Glutamatergic neuron (in vitro differentiated cells): ENCODE data around the gene GSDMA. TPM values are rescaled to one million over a fixed set of nuclear protein-coding genes. Genes with fewer than 3 reads are reported as not detected.
A peak's percentile ranks its signal among the peaks of the same experiment; 100 is the strongest.

Experiments used
- DNase-seq: peaks from one replicate; pipeline ENCODE4 v3.0.0; 2022
- H3K27ac Mint-ChIP-seq: one replicate; pipeline ENCODE4 v1.8.0; 2020; ENCODE audit warnings: mild to moderate bottlenecking, mixed read lengths, inconsistent platforms; ENCODE audit not compliant: unreplicated experiment
- H3K27me3 Mint-ChIP-seq: one replicate; pipeline ENCODE4 v1.8.0; 2020; ENCODE audit warnings: mild to moderate bottlenecking, moderate library complexity, mixed read lengths, inconsistent platforms; ENCODE audit not compliant: unreplicated experiment
- H3K36me3 Mint-ChIP-seq: one replicate; pipeline ENCODE4 v1.8.0; 2020; ENCODE audit warnings: mild to moderate bottlenecking, mixed read lengths, inconsistent platforms; ENCODE audit not compliant: unreplicated experiment
- H3K4me1 Mint-ChIP-seq: one replicate; pipeline ENCODE4 v1.8.0; 2020; ENCODE audit warnings: mild to moderate bottlenecking, low read depth, mixed read lengths, inconsistent platforms; ENCODE audit not compliant: unreplicated experiment
- H3K4me3 Mint-ChIP-seq: one replicate; pipeline ENCODE4 v1.8.0; 2020; ENCODE audit warnings: mild to moderate bottlenecking, mixed read lengths, inconsistent platforms; ENCODE audit not compliant: unreplicated experiment
- H3K9me3 Mint-ChIP-seq: one replicate; pipeline ENCODE4 v1.8.0; 2020; ENCODE audit warnings: mild to moderate bottlenecking, moderate library complexity, mixed read lengths, inconsistent platforms; ENCODE audit not compliant: unreplicated experiment
- CTCF ChIP-seq: fragments of 200-600 bp; sonication (generic); IDR thresholded peaks from one replicate; pipeline ENCODE4 v1.5.0; 2021; ENCODE audit not compliant: partially characterized antibody, unreplicated experiment
- total RNA-seq: library from RNA; stranded (reverse); fragmentation: NEBNext Ultra II Directional; extraction: Animal tissue kit (Norgen Biotek cat#: 25700); gene quantifications from one replicate; pipeline ENCODE4 v1.2.1, GENCODE V29; 2021; ENCODE audit not compliant: unreplicated experiment

GSDMA gene
- total RNA-seq, 1 donor from 2014 or later, result not detected

- peaks cover 6% of the 10 kb centered on the region for H3K9me3 Mint-ChIP-seq
- DNase-seq, result no peak
- H3K27me3 Mint-ChIP-seq, result peaks cover 6% of the 10 kb centered on the region
- H3K4me3 Mint-ChIP-seq, result peak overlapping the region; percentile 89
- H3K4me1 Mint-ChIP-seq, result peaks cover 33% of the 10 kb centered on the region
- H3K36me3 Mint-ChIP-seq, result no peaks in the 10 kb centered on the region
- TF ChIP-seq CTCF, result no peak
- peak overlapping the region; percentile 69 for H3K27ac Mint-ChIP-seq
These were observed 36.2 kb upstream of the GSDMA start for GRCh38 chr17:39926588-39927100.

- DNase-seq, result peak; percentile 94
- no peaks in the 10 kb centered on the region for H3K36me3 Mint-ChIP-seq
- peaks cover 6% of the 10 kb centered on the region for H3K27me3 Mint-ChIP-seq
- no peak for TF ChIP-seq CTCF
- peak within 1 kb of the TSS; percentile 69 for H3K27ac Mint-ChIP-seq
- H3K4me1 Mint-ChIP-seq, result peaks cover 33% of the 10 kb centered on the region
- peak within 1 kb of the TSS; percentile 89 for H3K4me3 Mint-ChIP-seq
- peaks cover 1% of the 10 kb centered on the region for H3K9me3 Mint-ChIP-seq
These were observed 35.5 kb upstream of the GSDMA start, which contains the start of the genes LRRC3C and ORMDL3 for GRCh38 chr17:39927101-39927928. TSS of gene LRRC3C (plus strand) at chr17:39927732. CDS start at chr17:39941524, 13,792 bp downstream. TSS of gene ORMDL3 (minus strand) at chr17:39927601. CDS start at chr17:39924203, 3,398 bp downstream.

GRCh38 chr17:39927929-39928857 lies 34.6 kb upstream of the GSDMA start:
- H3K36me3 Mint-ChIP-seq, result no peaks in the 10 kb centered on the region
- peaks cover 2% of the 10 kb centered on the region for H3K9me3 Mint-ChIP-seq
- DNase-seq, result no peak
- H3K4me1 Mint-ChIP-seq, result peaks cover 32% of the 10 kb centered on the region
- H3K4me3 Mint-ChIP-seq, result peak overlapping the region; percentile 86
- H3K27me3 Mint-ChIP-seq, result peaks cover 6% of the 10 kb centered on the region
- H3K27ac Mint-ChIP-seq, result peak overlapping the region; percentile 69
- TF ChIP-seq CTCF, result no peak

- H3K4me1 Mint-ChIP-seq, result peaks cover 29% of the 10 kb centered on the region
- no peak overlapping the region for H3K27ac Mint-ChIP-seq
- no peak overlapping the region for H3K4me3 Mint-ChIP-seq
- TF ChIP-seq CTCF, result no peak
- no peak for DNase-seq
- H3K9me3 Mint-ChIP-seq, result peaks cover 3% of the 10 kb centered on the region
- H3K36me3 Mint-ChIP-seq, result no peaks in the 10 kb centered on the region
- H3K27me3 Mint-ChIP-seq, result peaks cover 6% of the 10 kb centered on the region
These were observed 33.8 kb upstream of the GSDMA start for GRCh38 chr17:39928858-39929645.
